AG09309 (cell line): Measurements from ENCODE around the gene UBE2E2.

Experiments
- DNase-seq: peaks from one replicate; pipeline ENCODE4 v3.0.0-alpha.2; 2010; ENCODE audit warnings: low read depth
- H3K4me3 ChIP-seq: 2 replicates; pipeline ENCODE4 v1.5.1; 2011; ENCODE audit warnings: mild to moderate bottlenecking, low read depth, low read length, moderate library complexity; ENCODE audit not compliant: control insufficient read depth
- TF ChIP-seq, protein P1 (sequence below): IDR thresholded peaks from 2 replicates; pipeline ENCODE4 v1.5.1; 2011; ENCODE audit warnings: mild to moderate bottlenecking, low read depth, low read length, inconsistent platforms; ENCODE audit not compliant: insufficient read depth, control insufficient read depth; ENCODE audit errors: missing control alignments

UBE2E2 gene

DNA sequence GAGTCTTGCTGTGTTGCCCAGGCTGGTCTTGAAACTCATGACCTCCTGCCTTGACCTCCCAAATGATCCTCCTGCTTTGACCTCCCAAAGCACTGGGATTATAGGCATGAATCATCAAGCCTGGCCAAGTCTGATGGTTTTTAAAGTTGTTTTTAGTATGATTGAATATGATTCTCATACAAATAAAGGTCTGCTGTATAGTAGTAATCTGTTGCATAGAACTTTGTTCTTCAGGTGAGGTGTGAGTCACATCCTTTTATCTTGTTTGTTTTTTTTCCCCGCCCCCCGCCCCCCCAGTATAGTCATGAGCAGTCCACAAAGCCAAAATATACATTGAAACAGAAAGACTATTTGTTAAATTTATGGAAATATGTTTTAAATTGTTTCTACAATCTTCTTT lies 39.0 kb downstream of the UBE2E2 start:
- DNase-seq: no peak
- TF ChIP-seq, protein P1, sequence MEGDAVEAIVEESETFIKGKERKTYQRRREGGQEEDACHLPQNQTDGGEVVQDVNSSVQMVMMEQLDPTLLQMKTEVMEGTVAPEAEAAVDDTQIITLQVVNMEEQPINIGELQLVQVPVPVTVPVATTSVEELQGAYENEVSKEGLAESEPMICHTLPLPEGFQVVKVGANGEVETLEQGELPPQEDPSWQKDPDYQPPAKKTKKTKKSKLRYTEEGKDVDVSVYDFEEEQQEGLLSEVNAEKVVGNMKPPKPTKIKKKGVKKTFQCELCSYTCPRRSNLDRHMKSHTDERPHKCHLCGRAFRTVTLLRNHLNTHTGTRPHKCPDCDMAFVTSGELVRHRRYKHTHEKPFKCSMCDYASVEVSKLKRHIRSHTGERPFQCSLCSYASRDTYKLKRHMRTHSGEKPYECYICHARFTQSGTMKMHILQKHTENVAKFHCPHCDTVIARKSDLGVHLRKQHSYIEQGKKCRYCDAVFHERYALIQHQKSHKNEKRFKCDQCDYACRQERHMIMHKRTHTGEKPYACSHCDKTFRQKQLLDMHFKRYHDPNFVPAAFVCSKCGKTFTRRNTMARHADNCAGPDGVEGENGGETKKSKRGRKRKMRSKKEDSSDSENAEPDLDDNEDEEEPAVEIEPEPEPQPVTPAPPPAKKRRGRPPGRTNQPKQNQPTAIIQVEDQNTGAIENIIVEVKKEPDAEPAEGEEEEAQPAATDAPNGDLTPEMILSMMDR: no peak

DNA sequence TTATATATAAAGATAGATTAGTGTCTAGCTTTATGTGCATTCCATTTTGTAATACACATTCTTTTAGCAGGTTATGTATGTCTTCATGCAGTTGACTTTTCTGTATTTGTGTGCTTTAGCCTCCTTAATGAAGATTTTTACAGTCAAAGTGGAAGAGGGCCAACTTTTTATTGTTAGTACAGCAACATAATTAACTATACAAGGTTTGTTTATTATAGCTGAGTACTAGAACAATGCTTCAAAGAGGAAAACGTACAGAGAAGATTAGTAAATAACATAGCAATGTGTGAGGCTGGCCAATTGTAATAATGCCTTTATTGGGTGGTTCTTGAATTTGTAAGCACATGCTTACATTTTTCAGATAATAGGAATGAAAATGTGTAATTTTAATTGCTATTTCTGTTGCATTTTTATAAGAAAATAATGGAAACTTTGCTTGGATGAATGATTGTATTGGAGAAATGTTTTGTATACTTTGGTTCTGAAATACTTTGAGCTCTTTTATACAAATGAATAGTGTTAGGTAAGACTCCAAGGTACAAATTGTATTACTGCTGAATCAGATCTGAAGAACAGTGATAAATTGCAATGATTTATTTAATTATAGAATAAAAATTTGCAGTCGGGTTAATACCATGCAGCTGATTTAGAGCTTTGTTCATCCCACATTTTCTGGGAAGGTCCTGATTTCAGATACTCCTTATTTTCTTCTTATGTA lies 41.4 kb downstream of the UBE2E2 start:
- no peak for DNase-seq
- no peak overlapping the region for H3K4me3 ChIP-seq
- TF ChIP-seq, protein P1: no peak

More for the DNA sequence above, 39.0 kb downstream of the UBE2E2 start:
- no peak overlapping the region for H3K4me3 ChIP-seq

DNA sequence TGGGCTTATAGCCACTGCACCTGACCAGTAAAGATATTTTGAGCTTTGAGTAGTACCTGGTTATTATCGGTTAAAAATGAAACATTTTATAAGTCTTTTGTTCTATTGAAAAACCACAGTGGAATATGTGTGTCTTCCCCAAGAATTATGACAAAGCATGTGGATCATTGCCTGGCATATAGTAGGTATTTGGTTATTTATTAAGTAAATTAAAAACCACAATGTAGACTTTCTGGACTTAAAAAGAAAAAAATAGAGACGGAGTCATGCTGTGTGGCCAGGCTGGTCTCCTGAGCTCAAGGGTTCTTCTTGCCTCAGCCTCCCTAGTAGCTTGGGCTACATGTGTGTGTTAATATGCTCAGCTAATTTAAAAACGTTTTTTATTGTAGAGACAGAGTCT lies 43.5 kb downstream of the UBE2E2 start:
- H3K4me3 ChIP-seq: no peak overlapping the region
- DNase-seq: no peak
- TF ChIP-seq, protein P1: no peak

DNA sequence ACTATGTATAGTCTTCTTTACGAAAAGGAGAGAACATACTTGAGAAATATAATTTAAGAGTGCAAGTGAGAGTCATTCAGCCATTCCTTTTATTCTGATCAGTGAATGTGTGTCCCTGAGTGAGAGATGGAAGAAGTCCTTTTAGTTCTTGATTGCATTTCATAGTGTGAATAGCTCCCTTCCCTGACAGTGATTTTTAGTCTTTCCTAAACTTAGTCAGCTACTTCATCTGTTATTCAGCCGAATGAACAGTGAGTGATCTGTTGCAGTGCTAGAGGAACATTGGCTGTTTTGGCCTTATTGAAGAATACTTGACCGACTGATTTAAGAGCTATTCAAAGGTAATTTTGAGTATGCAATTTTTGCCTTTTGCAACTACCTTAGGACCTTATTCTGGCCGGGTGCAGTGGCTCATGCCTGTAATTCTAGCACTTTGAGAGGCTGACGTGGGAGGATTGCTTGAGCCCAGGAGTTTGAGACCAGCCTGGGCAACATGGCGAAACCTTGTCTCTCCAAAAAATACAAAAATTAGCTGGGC lies 45.5 kb downstream of the UBE2E2 start:
- no peak overlapping the region for H3K4me3 ChIP-seq
- DNase-seq: no peak
- TF ChIP-seq, protein P1: no peak

DNA sequence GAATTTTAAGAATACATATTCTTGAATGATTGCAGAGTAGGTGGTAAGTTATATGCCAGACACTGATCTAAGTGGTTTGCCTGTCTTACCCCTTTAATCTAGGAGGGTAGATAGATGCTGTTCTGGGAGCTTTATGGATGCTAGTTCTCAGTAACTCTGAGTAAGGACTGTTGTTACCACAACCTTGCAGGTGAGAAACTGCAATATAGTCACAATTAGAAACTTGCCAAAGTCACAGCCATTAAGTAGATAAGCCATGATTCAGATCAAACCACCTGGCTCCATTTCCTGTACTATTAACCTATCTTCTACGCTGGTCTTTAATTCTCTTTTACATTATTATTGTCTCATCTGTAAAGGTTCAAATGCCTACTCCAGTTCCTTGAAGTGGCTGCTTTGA lies 46.8 kb downstream of the UBE2E2 start:
- no peak overlapping the region for H3K4me3 ChIP-seq
- DNase-seq: no peak
- TF ChIP-seq, protein P1: no peak

DNA sequence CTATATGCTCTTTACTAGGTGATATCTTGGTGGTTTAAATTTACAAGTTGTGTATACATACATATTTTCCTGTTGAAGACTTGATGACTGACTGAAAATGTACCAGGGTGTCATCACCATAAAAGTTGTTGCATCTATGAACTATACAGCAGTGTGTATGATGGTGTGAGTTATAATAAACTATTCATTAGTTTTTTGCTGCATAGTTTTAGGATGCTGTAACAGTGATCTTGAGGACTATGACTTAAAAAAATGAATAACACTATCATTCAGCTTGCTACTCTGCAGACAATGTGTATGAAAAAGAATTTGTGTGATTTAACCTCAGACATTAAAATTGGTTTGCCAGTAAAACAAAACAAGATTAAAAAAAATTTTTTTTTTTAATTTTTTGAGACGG lies 49.0 kb downstream of the UBE2E2 start:
- no peak overlapping the region for H3K4me3 ChIP-seq
- TF ChIP-seq, protein P1: no peak
- DNase-seq: no peak
